Middle frontal gyrus (tissue), 1 donor: ENCODE data around the gene ATF1.
A peak's percentile ranks its signal among the peaks of the same experiment; 100 is the strongest.
"Not testable (repeated sequence)": the region's sequence is repeated elsewhere in the genome, so short reads cannot be mapped to it uniquely, and the experiment has no call there.

Experiments
- DNase-seq: peaks from one replicate; pipeline ENCODE4 v3.0.0-alpha.2; 2015; ENCODE audit warnings: low spot score; ENCODE audit errors: extremely low spot score

ATF1 gene

DNA sequence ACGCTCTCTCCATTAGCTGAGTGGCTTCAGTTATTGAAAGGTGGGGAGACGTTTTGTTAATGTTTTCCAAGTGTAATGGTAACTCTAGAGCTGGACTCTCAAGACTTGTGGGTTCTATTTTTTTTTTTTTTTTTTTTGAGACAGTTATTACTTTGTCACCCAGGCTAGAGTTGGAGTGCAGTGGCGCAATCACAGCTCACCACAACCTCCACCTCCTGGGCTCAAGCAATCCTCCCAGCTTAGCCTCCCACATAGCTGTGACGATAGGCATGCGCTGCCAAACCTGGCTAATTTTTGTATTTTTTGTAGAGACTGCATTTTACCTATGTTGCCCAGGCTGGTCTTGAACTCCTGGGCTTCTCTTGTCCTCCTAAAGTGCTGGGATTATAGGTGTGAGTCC, 26.2 kb downstream of the ATF1 start:
- no peak for DNase-seq

DNA sequence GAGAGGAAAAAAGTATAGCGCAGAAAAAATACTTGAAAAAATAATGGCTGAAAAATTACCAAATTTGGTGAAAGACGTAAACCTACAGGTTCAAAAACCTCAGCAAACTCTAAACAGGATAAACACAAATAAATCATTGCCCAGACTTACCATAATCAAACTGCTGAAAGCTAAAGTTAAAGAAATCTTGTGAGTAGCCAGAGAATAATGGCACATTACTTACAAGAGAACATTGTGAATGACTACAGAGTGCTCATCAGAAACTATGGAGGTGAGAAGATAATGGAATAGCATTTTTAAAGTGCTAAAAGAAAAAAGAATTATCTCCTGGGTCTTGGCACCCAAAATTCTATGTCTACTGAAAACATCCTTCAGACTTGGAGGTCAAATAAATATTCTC, 36.0 kb downstream of the ATF1 start:
- no peak for DNase-seq

DNA sequence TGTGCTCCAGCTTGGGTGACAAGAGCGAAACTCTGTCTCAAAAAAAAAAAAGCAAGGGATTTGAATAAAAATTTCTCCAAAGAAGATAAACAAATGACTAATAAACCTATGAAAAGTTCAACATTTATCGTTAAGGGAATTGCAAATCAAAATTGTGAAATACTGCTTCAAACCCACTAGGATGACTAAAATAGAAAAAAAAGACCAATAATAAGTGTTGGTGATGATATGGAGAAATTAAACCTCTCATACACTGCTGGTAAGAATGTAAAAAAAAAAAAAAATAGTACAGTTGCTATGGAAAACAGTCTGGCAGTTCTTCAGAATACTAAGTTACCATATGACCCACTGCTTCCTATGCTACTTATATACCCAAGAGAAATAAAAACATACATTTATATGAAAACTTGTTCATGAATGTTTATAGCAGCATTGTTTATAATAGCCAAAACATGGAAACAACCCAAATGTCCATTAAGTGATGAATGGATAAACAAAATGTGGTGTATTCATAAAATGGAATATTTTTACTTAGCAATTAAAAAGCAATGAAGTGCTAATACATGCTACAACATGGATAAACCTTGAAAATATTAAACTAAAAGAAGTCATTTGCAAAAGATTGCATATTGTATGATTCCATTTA, 39.5 kb downstream of the ATF1 start:
- DNase-seq = no peak

DNA sequence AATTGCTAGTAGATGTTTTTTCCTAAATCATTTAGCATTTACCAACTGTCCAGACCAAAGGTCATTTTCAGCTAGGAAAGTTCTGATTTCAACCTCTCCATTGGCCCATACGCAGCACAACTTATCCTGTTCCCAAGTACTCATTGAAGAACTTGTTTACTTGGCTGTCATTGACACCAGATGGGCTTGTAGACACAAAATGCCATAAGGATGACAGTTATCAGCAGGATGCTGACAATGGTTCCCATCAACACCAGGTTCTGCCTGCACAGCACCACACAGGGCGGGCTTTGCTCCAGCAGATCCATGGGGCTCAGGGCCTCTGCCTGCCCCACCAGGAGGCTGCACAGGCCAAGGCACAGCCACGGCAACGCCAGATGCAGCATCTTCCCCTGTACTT, 42.3 kb downstream of the ATF1 start:
- DNase-seq = no peak

DNA sequence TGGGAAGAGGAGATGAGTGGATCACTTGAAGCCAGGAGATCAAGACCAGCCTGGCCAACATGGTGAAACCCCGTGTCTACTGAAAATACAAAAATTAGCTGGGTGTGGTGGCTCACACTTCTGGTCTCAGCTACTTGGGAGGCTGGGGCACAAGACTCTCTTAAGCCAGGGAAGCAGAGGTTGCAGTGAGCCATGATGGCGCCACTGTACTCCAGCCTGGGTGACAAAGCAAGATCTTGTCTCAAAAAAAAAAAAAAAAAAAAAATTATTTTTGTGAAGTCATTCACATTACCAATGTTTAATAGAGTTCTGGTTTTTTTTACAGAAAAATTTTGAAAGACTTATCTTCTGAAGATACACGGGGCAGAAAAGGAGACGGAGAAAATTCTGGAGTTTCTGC, 45.2 kb downstream of the ATF1 start:
- not testable (repeated sequence) for DNase-seq

DNA sequence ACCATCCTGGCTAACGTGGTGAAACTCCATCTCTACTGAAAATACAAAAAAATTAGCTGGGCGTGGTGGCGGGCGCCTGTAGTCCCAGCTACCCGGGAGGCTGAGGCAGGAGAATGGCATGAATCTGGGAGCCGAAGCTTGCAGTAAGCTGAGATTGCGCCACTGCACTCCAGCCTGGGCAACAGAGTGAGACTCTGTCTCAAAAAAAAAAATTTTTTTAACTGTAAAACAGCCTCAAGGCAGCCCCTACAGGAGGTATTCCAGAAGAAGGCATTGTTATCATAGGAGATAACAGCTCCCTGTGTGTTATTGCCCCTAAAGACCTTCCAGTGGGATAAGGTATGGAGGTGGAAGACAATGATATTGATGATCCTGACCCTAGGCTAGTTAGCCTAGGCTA, 51.0 kb downstream of the ATF1 start:
- DNase-seq = not testable (repeated sequence)

DNA sequence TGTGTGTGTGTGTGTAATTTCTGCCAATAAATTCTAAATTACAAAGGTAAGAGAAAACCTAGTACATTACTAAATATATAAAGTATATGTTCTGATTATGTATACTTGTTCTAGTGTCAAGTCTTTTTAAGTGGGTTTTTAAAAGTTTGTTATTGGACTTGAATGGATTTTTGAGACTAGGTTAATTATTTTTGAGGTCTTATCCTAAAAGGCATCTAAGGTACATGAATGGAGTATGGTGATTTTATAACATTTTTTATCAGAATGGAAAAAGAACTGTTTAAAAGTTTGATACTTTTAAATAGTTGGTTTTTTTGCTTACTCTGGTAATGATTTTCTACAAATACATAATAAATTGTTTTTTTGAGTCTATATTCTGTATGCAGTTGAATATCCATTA, 56.3 kb downstream of the ATF1 start:
- no peak for DNase-seq

DNA sequence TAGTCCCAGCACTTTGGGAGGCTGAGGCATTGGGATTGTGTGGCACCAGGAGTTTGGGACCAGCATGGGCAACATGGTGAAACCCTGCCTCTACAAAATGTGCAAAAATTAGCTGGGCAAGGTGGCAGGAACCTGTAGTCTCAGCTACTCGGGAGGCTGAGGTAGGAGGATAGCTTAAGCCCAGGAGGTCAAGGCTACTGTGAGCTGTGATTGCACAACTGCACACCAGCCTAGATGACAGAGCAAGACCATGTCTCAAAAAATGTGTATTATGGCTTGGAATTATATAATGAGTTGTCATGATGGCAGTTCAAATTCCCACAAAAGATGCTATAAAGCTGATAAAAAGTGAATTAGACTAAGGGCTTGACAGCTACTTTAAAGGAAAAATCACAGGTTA, 58.2 kb downstream of the ATF1 start:
- DNase-seq = no peak

DNA sequence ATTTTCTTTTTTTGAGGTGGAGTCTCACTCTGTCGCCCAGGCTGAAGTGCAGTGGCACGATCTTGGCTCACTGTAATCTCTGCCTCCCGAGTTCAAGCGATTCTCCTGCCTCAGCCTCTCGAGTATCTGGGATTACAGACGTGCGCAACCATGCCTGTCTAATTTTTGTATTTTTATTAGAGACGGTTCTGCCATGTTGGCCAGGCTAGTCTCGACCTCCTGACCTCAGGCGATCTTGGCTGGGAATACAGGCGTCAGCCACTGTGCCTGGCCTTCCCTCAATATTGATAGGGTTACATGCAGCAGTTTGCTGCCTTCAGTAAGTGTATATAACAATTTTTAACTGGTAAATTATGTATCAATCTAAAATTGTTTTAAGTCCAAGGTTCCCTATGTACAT, 59.8 kb downstream of the ATF1 start:
- DNase-seq = not testable (repeated sequence)

DNA sequence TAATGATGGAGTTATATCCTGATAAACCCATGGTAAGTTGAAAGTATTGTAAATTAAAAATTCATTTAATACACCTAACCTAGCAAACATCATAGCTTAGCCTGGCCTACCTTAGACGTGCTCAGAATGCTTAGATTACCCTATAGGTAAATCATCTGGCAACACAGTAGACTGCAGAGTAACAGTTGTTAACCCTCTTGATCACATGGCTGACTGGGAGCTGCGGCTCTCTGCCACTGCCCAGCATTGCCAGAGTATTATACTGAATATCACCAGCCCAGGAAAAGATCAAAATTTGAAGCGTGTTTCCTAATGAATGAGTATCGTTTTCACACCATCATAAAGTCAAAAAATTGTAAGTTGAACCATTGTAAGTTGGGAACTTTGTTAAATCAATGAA, 61.0 kb downstream of the ATF1 start:
- DNase-seq = no peak

DNA sequence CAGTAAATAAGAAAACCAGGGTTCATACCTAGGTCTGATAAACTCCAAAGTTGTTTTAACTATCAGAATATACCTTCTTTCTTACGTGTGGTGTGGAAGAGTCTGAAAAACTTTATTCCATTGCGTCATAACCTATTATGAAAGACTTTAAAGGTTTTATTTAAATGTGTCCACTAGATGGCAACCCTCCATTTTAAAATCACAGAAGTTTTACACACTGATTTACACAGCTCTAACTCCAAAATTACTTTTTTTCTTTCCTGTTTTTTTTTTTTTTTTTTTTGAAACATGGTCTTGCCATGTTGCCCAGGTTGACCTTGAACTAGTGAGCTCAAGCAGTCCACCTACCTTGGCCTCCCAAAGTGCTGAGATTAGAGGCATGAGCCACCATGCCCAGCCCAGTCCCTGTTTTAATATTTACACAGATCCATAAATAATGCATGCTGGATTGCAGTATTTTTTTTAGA, 61.5 kb downstream of the ATF1 start:
- DNase-seq = peak; percentile 53

DNA sequence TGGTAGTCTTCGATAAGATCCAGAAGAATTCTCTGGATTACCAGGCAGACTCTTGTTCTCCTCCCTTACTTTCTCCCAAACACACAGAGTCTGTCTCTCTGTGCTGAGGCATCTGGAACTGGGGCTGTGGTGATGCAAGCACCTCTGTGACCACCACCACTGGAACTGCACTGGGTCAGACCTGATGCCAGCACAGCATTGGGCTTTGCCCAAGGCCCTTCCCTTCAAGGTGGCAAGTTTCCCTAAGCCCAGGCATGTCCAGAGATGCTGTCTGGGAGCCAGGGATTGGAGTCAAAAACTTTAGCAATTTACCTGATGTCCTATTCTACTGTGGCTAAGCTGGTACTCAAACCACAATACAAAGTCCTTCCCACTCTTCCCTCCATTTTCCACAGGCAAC, 64.2 kb downstream of the ATF1 start:
- no peak for DNase-seq

DNA sequence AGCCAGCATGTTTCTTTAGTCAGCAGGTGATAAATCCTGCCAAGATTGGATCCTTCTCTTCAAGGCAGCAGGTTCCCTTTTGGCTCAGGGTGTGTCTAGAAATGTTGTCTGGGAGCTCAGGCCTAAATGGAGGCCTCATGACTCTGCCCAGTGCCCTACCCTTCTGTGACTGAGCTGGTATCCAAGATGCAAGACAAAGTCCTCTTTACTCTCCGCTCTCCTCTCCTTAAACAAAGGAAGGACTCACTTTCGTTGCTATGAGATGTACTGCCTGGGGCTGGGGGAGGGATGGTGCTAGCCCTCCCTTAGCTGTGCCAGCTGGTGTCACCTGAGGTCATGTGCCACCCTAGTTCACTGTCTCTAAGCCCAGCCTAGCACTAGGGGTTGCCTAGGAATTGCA, 65.0 kb downstream of the ATF1 start:
- DNase-seq = no peak

DNA sequence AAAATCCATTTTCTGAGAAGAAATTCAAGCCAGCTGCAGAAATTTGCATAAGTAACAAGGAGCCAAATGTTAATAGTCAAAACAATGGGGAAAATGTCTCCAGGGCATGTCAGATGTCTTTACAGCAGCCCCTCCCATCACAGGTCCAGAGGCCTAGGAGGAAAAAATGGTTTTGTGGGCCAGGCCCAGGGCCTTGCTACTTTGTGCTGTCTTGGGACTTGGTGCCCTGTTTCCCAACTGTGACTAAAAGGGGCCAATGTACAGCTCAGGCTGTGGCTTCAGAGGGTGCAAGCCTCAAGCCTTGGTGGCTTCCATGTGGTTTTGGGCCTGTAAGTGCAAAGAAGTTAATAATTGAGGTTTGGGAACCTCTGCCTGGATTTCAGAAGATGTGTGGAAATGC, 69.9 kb downstream of the ATF1 start:
- not testable (repeated sequence) for DNase-seq

DNA sequence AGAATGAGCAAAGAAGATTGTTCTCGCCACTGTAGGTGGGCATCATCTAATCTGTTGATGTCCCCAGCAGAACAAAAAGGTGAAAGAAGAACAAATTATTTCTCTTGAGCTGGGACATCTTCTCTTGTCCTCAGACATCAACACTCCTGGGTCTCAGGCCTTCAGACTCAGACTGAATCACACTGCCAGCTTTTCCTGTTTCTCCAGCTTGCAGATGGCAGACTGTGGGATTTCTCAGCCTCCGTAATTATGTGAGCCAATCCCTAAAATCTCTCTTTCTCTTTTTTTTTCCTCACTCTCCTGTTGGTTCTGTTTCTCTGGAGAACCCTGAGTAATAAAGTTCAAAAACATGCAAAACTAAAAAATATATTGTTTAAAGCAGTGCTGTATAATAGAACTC, 75.1 kb downstream of the ATF1 start:
- DNase-seq = no peak

DNA sequence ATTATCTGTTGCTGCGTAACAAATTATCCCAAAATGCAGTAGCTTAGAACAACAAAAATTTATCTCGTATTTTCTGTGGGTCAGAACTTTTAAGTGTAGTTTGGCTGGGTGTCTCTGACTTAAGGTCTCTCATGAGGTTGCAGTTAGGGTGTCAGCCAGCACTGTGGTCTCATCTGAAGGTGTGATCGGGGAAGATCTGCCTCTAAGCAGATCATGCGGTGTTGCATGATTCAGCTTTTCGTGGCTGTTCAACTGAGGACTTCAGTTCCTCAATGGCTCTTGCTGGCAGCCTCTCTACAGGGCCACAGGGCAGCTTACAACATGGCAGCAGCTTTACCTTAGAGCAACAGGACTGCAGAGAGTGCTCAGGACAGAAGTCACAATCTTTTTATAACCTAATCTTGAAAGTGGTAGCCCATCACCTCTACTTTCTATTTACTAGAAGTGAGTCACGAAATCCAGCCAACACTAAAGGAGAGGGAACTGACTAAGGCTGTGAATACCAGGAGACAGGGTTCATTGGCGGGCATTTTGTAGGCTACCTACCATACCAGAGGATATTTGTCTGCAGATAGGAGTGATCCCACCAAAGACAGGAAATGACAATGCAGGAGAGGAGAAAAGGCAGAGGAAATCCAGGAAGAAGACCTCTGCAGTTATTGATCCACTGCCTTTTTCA, 77.0 kb downstream of the ATF1 start:
- no peak for DNase-seq

DNA sequence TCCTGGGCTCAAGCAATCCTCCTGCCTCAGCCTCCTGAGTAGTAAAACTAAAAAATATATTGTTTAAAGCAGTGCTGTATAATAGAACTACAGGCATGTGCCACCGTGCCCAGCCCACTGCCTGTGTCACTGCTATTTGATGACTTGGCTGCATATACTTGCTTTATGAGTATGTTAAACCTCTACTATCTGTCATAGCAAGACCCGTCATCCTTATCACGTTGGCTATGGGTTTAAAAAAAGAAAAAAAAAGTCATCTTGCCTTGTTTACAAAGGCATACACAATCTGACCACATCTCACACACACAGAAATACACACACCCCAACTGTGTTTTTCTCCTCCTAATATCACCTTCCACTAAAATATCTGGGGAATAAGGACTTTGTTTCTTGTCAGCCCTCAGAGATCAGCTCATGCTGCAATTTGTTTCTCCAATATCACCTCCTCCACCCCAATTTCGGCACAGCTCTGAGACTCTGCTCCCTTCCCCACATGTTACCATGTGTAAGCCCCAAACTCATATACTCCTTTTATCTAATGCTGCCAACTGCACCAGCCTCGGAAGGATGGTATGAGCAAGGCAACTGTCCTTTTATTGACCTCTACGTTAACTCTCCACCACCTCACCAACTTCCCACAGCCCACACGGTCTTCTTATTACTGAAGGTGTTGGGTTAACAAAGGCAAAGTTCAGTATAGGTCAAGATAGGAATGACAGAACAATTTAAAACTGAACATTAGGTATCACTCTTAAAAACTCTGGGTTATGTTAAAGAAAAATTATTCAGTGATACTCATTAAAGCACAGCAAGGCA, 78.0 kb downstream of the ATF1 start:
- DNase-seq = no peak

DNA sequence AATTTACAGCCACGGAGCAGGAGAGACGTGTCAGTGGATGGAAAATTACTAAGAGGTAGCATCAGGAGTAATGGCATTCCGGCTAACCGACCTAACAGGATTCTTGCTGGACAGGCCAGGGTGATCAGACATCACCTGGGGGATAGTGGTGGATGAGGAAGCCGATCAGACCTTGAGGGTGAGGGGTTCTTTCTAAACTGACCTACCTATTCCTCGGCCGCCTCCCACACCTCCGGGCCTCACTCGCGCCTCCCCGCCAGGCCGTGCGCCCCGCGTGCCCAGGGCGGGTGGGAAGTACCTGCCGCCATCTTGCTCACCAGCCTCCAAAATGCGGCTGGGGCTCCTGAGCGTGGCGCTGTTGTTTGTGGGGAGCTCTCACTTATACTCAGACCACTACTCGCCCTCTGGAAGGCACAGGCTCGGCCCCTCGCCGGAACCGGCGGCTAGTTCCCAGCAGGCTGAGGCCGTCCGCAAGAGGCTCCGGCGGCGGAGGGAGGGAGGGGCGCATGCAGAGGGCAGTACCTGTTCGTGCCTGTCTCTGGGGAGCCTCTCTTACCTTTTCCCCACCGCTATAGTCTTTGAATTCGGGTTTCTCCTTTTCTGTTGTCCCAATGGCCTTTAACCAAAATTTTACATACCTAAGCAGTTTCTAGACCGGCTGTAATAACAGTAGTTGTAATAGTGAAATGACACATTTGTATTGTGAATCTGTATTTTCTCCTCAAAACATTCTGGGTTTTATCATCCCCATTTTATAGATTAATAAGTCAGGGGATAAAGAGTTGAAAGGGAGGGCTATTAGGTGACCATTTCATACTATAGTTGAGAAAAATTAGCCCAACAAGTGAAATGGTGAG, 79.0 kb downstream of the ATF1 start, which contains the start of gene TMPRSS12:
TMPRSS12 (plus strand) TSS at position 290 of the 857 bp plus-strand sequence; CDS start at position 329, 39 bp downstream.
- no peak for DNase-seq

DNA sequence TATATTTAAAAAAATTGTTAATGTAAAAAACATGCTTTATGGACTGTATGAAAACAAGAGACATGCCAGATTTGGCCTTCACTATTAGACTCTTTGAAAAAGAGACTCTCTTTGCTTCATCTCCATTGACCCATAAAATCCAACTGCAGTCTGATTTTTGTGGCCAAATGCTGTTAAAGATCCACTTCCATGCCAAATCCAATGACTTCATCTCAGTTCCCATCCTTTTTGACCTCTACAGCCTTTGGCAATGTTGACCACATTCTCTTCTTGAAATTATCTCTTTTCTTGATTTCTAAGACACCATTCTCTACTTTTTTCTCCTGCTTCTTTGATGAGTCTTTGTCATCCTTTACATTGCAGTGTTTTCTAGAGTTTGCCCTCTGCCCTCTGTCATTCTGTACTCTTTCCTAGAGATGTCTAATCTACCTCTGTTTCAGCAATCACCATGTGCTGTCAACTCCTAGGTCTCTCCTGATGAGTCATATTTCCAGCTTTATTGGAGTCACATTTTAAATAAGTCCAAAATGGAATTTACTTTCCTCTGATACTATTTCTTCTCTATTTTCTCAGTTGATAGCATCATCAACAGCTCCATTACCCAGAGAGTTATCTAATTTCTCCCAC, 81.2 kb downstream of the ATF1 start:
- no peak for DNase-seq

DNA sequence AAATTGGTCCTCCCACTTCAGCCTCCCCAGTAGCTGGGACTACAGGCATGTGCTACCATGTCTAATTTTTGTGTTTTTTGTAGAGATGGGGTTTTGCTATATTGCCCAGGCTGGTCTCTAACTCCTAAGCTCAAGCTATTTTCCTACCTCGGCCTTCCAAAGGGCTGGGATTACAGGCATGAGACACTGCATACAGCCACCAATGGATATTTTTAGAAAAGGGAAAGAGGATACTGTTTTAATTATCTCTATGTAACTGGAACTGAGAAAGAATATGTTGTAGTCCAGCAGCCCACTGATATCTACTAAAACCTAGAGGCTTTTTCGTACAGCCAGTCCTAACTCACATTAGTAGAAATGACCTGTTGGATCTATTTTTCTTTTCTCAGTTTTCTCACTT, 85.1 kb downstream of the ATF1 start:
- no peak for DNase-seq

DNA sequence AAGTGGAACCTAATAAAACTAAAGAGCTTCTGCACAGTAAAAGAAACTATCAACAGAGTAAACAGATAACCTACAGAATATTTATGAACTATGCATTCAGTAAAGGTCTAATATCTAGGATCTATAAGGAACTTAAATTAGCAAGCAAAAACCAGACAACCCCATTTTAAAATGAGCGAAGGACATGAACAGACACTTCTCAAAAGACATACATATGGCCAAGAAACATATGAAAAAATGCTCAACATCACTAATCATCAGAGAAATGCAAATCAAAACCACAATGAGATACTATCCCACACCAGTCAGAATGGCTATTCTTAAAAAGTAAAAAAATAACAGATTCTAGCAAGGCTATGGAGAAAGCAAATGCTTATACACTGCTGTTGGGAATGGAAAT, 91.3 kb downstream of the ATF1 start:
- DNase-seq = not testable (repeated sequence)
